Suppressor macrophage treated with lipopolysaccharide for 1 hour (primary cell): ENCODE data around the gene THOC3.
"Not testable (repeated sequence)": the region's sequence is repeated elsewhere in the genome, so short reads cannot be mapped to it uniquely, and the experiment has no call there.

ENCODE experiments used
- DNase-seq, 3 donors: peaks; one replicate each; pipeline ENCODE4 v3.0.0-alpha.2; 2020 to 2022

THOC3 gene

GRCh38 chr5:175938489-175938888, 29.6 kb downstream of the THOC3 start:
- not testable (repeated sequence) for DNase-seq

GRCh38 chr5:175928752-175929151, 39.4 kb downstream of the THOC3 start:
- DNase-seq = not testable (repeated sequence)

GRCh38 chr5:175925106-175925505, 43.0 kb downstream of the THOC3 start:
- DNase-seq = not testable (repeated sequence)

- DNase-seq = no peak
These were observed 45.8 kb downstream of the THOC3 start for GRCh38 chr5:175922192-175922885.

- no peak for DNase-seq
These were observed 46.9 kb downstream of the THOC3 start for GRCh38 chr5:175921061-175921730.

GRCh38 chr5:175920231-175920811, 47.8 kb downstream of the THOC3 start:
- DNase-seq = no peak

GRCh38 chr5:175915066-175916037, 52.8 kb downstream of the THOC3 start:
- not testable (repeated sequence) for DNase-seq

- DNase-seq = not testable (repeated sequence)
These were observed 54.1 kb downstream of the THOC3 start for GRCh38 chr5:175913835-175914672.

GRCh38 chr5:175910072-175910471, 58.0 kb downstream of the THOC3 start:
- DNase-seq = not testable (repeated sequence)
